Glomerular visceral epithelial cell (primary cell): Measurements from ENCODE around the gene CLDN22.

Experiments
- DNase-seq: peaks from one replicate; pipeline ENCODE4 v3.0.0-alpha.2; 2016; ENCODE audit errors: extremely low spot score

Gene CLDN22

DNA sequence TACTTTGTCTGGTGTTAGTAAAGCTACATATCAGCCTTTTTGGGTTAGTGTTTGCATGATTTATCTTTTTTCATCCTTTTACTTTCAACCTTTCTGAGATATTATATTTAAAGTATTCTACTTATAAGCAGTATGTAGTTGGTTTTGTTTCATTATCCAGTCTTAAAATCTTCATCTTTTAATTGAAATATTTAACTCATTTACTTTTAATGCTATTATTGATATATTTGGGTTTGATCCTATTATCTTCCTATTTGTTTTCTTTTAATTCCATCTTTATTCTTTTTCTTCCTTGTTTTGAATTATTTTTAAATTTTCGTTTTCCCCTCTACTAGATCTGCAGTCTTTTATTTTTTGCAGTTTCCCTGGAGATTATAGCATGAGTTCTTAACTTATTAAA lies 44.0 kb downstream of the CLDN22 start:
- DNase-seq: no peak

DNA sequence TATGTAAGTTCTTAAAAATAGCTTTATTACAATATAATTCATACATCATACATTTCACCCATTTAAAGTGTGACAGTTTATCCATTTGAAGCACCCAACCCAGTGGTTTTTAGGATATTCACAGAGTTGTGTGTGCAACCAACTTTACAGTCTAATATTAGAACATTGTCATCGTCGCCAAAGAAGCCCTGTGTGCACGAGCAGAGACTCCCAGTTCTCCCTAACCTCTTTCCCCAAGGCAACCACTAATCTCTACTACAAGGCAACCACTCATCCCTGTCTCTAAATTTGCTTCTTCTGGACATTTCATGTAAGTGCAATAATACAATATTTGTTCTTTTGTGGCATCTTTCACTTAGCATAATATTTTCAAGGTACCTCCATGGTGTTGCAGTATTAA lies 47.7 kb downstream of the CLDN22 start:
- no peak for DNase-seq

- no peak for DNase-seq
Observed at GRCh38 chr4:183268556-183268955, 51.5 kb downstream of the CLDN22 start.
